GM19372 (cell line): ENCODE results near the gene OR52E6.
A peak's percentile ranks its signal among the peaks of the same experiment; 100 is the strongest.

Experiments used
- ATAC-seq: cut with Tn5 transposase; IDR thresholded peaks from one replicate; pipeline ENCODE4 v1.9.1; 2021; ENCODE audit warnings: mild to moderate bottlenecking, low read depth, moderate library complexity; ENCODE audit not compliant: unreplicated experiment

The OR52E6 gene

DNA sequence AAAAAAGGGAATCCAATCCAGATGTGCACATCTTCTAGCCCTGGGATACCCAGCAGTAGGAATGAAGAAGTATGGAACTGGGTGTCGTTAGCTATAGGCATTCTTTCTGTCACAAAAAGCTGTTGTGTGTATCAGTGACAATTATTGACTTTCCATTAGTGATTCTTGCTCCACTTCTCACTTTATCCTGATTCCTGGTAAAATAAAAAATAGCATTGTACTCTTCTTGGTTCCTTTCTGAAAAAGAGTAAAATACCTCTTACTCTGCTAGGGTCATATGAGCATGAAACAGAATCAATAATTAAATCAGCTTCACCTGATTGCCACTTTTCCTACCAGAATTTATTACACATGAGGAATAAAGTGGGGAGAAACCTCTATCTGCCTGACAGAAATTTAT is at the start of gene OR52E6:
Gene OR52E6 (minus strand): TSS at position 101 of the 400 bp plus-strand sequence. CDS start 0 bp downstream, at position 101.
- ATAC-seq: no peak

DNA sequence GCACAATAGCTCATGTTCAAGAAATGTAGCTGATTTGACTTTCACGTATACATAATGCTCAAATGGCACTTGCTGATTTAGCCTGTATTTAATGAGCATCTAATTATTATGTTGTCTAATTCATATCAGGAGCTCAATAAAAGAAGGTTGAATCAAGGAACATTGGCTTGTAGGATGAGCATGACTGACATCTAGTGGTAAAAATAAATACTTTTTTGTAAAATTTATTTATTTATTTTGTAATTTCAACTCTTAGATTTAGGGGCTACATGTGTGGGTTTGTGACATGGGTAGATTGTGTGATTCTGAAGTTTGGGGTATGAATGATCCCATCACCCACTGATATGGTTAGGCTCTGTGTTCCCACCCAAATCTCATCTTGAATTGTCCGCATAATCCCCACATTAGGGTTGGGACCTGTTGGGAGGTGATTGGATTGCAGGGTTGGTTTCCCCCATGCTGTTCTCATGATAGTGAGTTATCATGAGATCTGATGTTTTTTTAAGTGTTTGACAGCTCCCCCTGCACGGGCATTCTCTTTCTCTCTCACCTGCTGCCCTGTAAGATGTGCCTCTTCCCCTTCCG is 49.6 kb upstream of the OR52E6 start:
- no peak for ATAC-seq

- ATAC-seq: no peak
Observed at GRCh38 chr11:5887661-5888060, 46.0 kb upstream of the OR52E6 start.

DNA sequence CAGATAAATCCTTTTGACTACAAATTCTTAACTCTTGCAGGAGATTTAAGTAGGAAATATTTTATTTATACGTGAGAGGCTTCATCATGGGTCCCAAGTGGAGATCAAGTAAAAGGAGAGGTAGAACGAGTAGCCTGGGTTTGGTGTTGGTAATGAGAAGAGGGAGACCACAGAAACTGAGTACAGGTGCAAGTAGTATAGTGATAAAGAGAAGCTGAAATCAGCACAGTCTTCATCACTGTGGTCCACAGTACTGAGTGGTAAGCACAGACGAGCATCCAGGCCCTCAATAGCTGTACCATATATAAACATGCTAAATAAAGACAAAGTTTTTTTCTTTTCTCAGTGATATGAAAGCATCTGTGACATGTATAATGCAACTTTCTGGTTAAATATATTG is 45.5 kb upstream of the OR52E6 start:
- no peak for ATAC-seq

DNA sequence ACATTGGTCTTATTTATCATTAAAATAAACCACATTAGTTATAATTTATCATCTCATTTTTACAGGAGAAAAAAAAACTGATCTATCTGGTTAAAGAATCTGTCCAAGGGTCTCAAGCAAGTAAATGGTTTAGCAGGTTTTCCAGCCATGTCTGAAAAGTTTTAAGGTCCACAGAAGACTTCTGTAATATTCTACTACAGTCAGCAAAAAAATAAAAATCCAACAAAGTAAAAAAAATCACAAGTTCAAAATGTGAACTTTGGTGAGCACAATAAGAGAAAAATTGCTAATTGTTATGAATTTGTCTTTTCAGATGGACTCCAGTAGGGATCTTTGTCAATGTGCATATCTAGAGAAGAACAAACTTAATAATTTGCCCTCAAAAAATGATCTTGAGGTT is 40.1 kb upstream of the OR52E6 start:
- ATAC-seq: no peak

DNA sequence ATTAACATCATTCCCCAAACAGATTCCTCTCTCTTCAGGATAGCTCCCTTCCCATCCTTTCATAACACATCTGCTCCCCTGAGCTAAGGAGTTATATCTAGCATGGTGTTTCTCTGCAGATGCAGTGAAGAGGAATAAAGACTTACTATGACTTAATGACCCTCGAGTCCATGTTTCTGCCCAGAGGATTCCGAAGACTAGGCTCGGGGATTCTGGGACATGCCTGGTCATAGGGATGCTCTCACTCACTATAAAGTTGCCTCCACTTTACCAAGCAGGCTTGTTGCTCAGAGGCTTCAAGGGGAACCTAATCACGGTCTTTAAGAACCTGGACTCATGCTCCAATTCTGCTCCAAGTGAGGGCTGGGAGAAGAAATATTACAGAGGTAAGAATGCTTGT is 38.6 kb upstream of the OR52E6 start, which contains the start of gene OR52E4:
Gene OR52E4 (plus strand): TSS at position 301 of the 400 bp plus-strand sequence. CDS start 3,664 bp downstream, outside the sequence.
- ATAC-seq: no peak

GRCh38 chr11:5878564-5878963 is 36.9 kb upstream of the OR52E6 start:
- ATAC-seq: no peak

GRCh38 chr11:5865826-5866225 is 24.1 kb upstream of the OR52E6 start:
- no peak for ATAC-seq

DNA sequence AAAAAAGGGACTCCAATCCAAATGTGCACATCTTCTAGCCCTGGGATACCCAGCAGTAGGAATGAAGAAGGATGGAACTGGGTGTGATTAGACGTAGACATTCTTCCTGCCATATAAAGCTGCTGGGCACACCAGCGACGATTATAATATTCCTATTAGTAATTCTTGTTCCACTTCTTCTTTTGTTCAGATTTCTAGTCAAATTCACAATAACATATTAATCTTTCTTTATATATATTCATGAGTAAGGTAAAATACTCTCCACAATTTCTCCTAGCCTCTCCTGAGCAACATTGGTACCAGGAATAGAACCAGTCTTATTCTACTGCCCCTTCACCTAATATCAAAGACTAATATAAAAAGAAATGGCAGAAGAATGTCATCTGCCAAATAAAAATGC is 15.9 kb upstream of the OR52E6 start, which contains the start of gene OR52E8:
Gene OR52E8 (minus strand): TSS at position 101 of the 400 bp plus-strand sequence. CDS start 0 bp downstream, at position 101.
- ATAC-seq: no peak

- no peak for ATAC-seq
Observed at GRCh38 chr11:5851002-5851401, 9.3 kb upstream of the OR52E6 start.

GRCh38 chr11:5847711-5848110 is 6.0 kb upstream of the OR52E6 start:
- ATAC-seq: no peak

DNA sequence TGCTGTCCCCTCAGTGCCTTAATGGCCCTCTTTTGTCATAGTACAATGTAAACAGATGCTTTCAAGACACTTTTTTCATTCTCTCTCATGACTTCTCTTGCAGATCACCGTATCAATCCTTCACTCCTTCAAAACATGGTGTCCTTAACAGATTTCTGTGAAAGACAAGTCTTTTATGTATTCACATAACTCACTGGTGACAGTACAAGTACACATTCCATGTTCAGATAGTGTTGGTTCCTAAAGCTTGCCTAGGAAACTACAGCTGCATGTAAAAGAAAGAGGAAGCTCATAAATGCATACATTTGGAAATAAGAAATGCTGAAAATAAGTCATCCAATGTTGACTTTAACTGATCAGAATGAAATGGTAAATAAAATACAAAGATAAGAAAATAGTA is 5.0 kb upstream of the OR52E6 start:
- no peak for ATAC-seq

GRCh38 chr11:5837695-5838094 is 4.0 kb downstream of the OR52E6 start:
- ATAC-seq: no peak

DNA sequence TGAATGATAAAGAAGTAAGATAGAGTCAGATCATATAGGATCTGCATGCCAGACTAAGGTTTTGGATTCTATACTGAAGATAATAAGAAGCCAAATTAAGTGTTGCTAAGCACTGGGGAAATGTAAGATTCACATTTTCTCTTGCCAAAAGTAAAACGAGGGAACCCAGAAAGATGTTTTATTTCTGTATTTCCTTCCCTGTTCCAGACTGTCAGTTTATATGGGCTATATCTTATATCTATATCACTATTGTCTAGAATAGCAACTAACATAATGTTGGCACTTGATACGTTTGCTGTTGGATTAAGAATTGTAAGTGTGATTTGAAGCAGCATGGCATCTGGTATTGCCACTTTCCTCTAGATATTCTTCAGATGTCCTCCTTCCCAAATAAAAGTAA is 8.3 kb downstream of the OR52E6 start:
- no peak for ATAC-seq

GRCh38 chr11:5831196-5831829 is 10.4 kb downstream of the OR52E6 start:
- ATAC-seq: no peak

- peak; percentile 51 for ATAC-seq
Observed at GRCh38 chr11:5818245-5818886, 23.3 kb downstream of the OR52E6 start.

- ATAC-seq: no peak
Observed at GRCh38 chr11:5815534-5815933, 26.2 kb downstream of the OR52E6 start.

- ATAC-seq: no peak
Observed at GRCh38 chr11:5809905-5810795, 31.5 kb downstream of the OR52E6 start.

DNA sequence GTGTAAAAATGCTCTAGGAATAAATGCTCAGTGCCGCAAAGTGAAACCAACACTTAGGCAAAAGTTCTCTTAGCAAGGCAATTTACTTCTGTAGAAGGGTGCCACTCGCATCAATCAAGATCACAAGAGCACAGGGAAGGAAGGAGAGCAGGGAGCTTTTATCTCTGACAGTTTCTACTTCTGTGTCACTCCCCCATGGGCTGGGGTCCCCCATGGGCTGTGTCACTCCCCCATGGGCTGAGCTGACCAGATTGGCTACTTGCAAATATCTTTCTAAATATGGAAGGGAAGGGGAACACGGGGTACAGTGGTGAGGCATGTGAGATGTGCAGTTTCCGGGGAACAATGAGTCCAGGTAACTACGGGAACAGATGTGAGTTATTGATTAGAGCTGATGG is 32.6 kb downstream of the OR52E6 start:
- ATAC-seq: no peak

DNA sequence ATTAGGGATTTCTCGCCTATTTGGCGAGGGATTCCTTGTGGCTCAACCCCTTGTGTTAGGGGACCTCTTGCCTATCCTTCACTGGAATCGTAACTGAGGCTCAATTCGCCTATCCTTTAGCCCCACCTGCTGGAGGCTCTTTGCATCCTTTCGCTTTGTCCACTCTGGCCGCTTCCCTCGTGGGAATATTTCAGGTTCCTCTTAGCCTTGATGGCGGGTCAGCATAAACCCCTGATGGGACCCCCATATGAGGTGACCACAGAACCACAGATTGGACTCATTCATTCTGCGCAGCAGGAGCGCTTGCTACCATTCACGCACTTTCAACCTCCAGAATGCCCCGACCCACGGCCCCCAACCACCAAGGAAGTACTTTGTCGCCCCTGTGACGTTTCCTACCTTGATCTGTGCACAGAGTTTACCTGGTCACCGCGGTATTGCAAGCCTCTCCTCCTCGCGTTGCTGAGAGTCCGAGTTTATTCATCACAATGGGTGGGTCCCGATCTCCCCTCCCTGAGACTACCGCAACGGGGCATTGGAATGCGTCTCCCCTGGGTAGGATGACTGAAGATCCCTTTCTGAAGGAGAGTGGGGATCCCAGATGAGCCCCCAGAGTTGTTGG is 33.1 kb downstream of the OR52E6 start, which contains the start of gene OR52N2:
Gene OR52N2 (plus strand): TSS at position 425 of the 622 bp plus-strand sequence. CDS start 11,412 bp downstream, outside the sequence.
- ATAC-seq: peak; percentile 94
